SK-N-SH (cell line): Measurements from ENCODE around the gene COL23A1. TPM values are rescaled to one million over a fixed set of nuclear protein-coding genes. Genes with fewer than 3 reads are reported as not detected.

ENCODE experiments used
- CTCF ChIA-PET: fragments of 300-600, 350-600 bp; formaldehyde crosslinking; extraction: SDS; loops from one replicate; lab custom pipeline; 2021; lab: Yijun Ruan, JAX
- POLR2A ChIA-PET: fragments of 350-600 bp; sonication (Branson Sonifier 250); formaldehyde crosslinking; extraction: SDS; loops from one replicate; lab custom pipeline; 2020; ENCODE audit warnings: antibody characterized with exemption, inconsistent platforms; lab: Yijun Ruan, JAX
- DNase-seq: peaks from one replicate; pipeline ENCODE4 v3.0.0; 2012
- H2AFZ ChIP-seq: fragments of 200-600 bp; sonication (generic); 2 replicates; pipeline ENCODE4 v1.8.1; 2016; ENCODE audit warnings: antibody characterized with exemption, mild to moderate bottlenecking, low read depth
- H3F3A ChIP-seq: fragments of 200-600 bp; sonication (generic); replicated peaks from 2 replicates; pipeline ENCODE3; 2016; ENCODE audit warnings: antibody characterized with exemption, mild to moderate bottlenecking; ENCODE audit not compliant: insufficient read depth
- H3K27ac ChIP-seq, 2 experiments: fragments of 200-500 bp in 1 of 2; fragments of 200-600 bp in 1 of 2; sonication (Bioruptor generic) in 1 of 2; sonication (generic), shearing (Covaris generic) in 1 of 2; 2 replicates each; pipeline versions ENCODE4 v1.5.1 to v1.6.1; 2014 to 2016; ENCODE audit warnings: low read depth in 2 of 2, inconsistent platforms in 1 of 2, low read length in 1 of 2, mild to moderate bottlenecking in 1 of 2, mixed read lengths in 1 of 2
- H3K27me3 ChIP-seq: fragments of 200-600 bp; sonication (generic), shearing (Covaris generic); 2 replicates; pipeline ENCODE4 v1.6.1; 2016; ENCODE audit warnings: mixed run types; ENCODE audit not compliant: insufficient read depth
- H3K36me3 ChIP-seq, 2 experiments: fragments of 200-500 bp in 1 of 2; fragments of 200-600 bp in 1 of 2; sonication (Bioruptor generic) in 1 of 2; sonication (generic) in 1 of 2; replicated peaks in 1 of 2; 2 replicates each; pipeline versions ENCODE3 to v1.5.1; 2014 to 2016; ENCODE audit warnings: low read length in 1 of 2, mild to moderate bottlenecking in 1 of 2; ENCODE audit not compliant: insufficient read depth in 2 of 2, control insufficient read depth in 1 of 2
- H3K4me1 ChIP-seq, 2 experiments: fragments of 200-500 bp in 1 of 2; fragments of 200-600 bp in 1 of 2; sonication (Bioruptor generic) in 1 of 2; sonication (generic), shearing (Covaris generic) in 1 of 2; 2 replicates each; pipeline versions ENCODE4 v1.5.1 to v1.6.1; 2014 to 2016; ENCODE audit warnings: low read depth in 1 of 2, low read length in 1 of 2, mixed run types in 1 of 2; ENCODE audit not compliant: insufficient read depth in 2 of 2, control insufficient read depth in 1 of 2
- H3K4me2 ChIP-seq: fragments of 200-600 bp; sonication (generic), shearing (Covaris generic); 2 replicates; pipeline ENCODE4 v1.6.1; 2017; ENCODE audit warnings: mixed run types
- H3K4me3 ChIP-seq, 2 experiments: fragments of 200-500 bp in 1 of 2; fragments of 200-600 bp in 1 of 2; sonication (Bioruptor generic) in 1 of 2; sonication (generic), shearing (Covaris generic) in 1 of 2; 2 replicates each; pipeline versions ENCODE4 v1.5.1 to v1.8.1; 2014 to 2016; ENCODE audit warnings: low read depth in 2 of 2, inconsistent platforms in 1 of 2, low read length in 1 of 2, mild to moderate bottlenecking in 1 of 2, mixed read lengths in 1 of 2, moderate library complexity in 1 of 2
- H3K79me2 ChIP-seq: fragments of 200-600 bp; sonication (generic); 2 replicates; pipeline ENCODE4 v1.8.1; 2017; ENCODE audit warnings: mild to moderate bottlenecking; ENCODE audit not compliant: insufficient read depth
- H3K9ac ChIP-seq: fragments of 200-600 bp; sonication (generic); 2 replicates; pipeline ENCODE4 v1.6.1; 2017; ENCODE audit warnings: mixed run types
- H3K9me2 ChIP-seq: fragments of 200-600 bp; sonication (generic); 2 replicates; pipeline ENCODE4 v1.6.1; 2017; ENCODE audit warnings: mixed run types
- H3K9me3 ChIP-seq: fragments of 200-600 bp; sonication (generic); 2 replicates; pipeline ENCODE4 v1.6.1; 2017; ENCODE audit warnings: mixed run types, mild to moderate bottlenecking, moderate library complexity
- H4K20me1 ChIP-seq: fragments of 200-600 bp; sonication (generic); 2 replicates; pipeline ENCODE4 v1.6.1; 2017; ENCODE audit warnings: mild to moderate bottlenecking, mixed run types; ENCODE audit not compliant: insufficient read depth
- ELF1 ChIP-seq: IDR thresholded peaks from 2 replicates; pipeline ENCODE4 v1.4.0; 2012
- EP300 ChIP-seq, 2 experiments: IDR thresholded peaks; 2 replicates each; pipeline versions ENCODE4 v1.4.0 to v1.6.1; 2012; ENCODE audit warnings: borderline replicate concordance in 1 of 2, low read depth in 1 of 2, low read length in 1 of 2
- FOSL2 ChIP-seq: IDR thresholded peaks from 2 replicates; pipeline ENCODE4 v1.4.0; 2012; ENCODE audit warnings: low read depth, mild to moderate bottlenecking, moderate library complexity, borderline replicate concordance
- MAX ChIP-seq: IDR thresholded peaks from 2 replicates; pipeline ENCODE4 v1.4.0; 2012; ENCODE audit warnings: low read depth
- MXI1 ChIP-seq: IDR thresholded peaks from 2 replicates; pipeline ENCODE4 v1.6.1; 2012; ENCODE audit warnings: mild to moderate bottlenecking, low read depth, low read length, improper control_type of control experiment
- NFIC ChIP-seq: IDR thresholded peaks from 2 replicates; pipeline ENCODE4 v1.4.0; 2012; ENCODE audit warnings: borderline replicate concordance
- NRF1 ChIP-seq: IDR thresholded peaks from 2 replicates; pipeline ENCODE4 v1.6.1; 2012; ENCODE audit warnings: low read depth, mild to moderate bottlenecking, low read length
- PBX3 ChIP-seq: IDR thresholded peaks from 2 replicates; pipeline ENCODE4; 2012
- POLR2AphosphoS5 ChIP-seq: IDR thresholded peaks from 2 replicates; pipeline ENCODE4 v1.6.1; 2012; ENCODE audit warnings: low read depth, low read length
- USF1 ChIP-seq: IDR thresholded peaks from 2 replicates; pipeline ENCODE4 v1.4.0; 2012; ENCODE audit warnings: low read depth, borderline replicate concordance
- ZBTB33 ChIP-seq: IDR thresholded peaks from 2 replicates; pipeline ENCODE4 v1.4.0; 2012; ENCODE audit warnings: low read depth, borderline replicate concordance
- WGBS: methylation state at CpG from one replicate; pipeline ENCODE4 v1.1.6; 2017; ENCODE audit warnings: low lambda C conversion rate; 5-methylcytosine and 5-hydroxymethylcytosine counted together
- polyA plus RNA-seq, 3 experiments: library from polyadenylated mRNA; depleted of rRNA; stranded (reverse); fragments of >200 nt; gene quantifications; 2 replicates each; pipeline ENCODE4 v1.2.3, GENCODE V29; 2012
- TF ChIP-seq, protein P1 (sequence below): IDR thresholded peaks from 2 replicates; pipeline ENCODE4 v1.6.1; 2012; ENCODE audit warnings: mild to moderate bottlenecking, low read depth, low read length, moderate library complexity

The COL23A1 gene
- polyA plus RNA-seq, 1 of the 3 experiments (the other 2 are of a cell fraction) = 0.10 TPM

GRCh38 chr5:178547052-178547666 is 43.0 kb downstream of the COL23A1 start:
- POLR2A ChIA-PET = no interaction called here
- no peaks in the 10 kb centered on the region for H3K27me3 ChIP-seq
- peaks cover 0 to 31% of the 10 kb centered on the region in 2 experiments; a peak in 2 of 4 replicates for H3K4me1 ChIP-seq
- CTCF ChIA-PET = interaction anchor here (0.6 to 2.0 kb wide), 3 partner anchors 86 to 312 kb away, joined by 3 to 13 read pairs (median 5); no protein-coding TSS in a partner anchor
- DNase-seq = no peak
- no peak overlapping the region for H2AFZ ChIP-seq
- WGBS = 66% methylated on average over 12 of the region's 12 CpGs
- no peaks in the 10 kb centered on the region for H3K36me3 ChIP-seq
- H3F3A ChIP-seq = no peaks in the 10 kb centered on the region
- H3K9me3 ChIP-seq = no peaks in the 10 kb centered on the region
- H3K27ac ChIP-seq = no peak overlapping the region
- TF ChIP-seq USF1 (no peak), POLR2AphosphoS5 (no peak), ELF1 (no peak), NFIC (no peak), PBX3 (no peak), MAX (no peak), EP300 (IDR thresholded peaks at IDR 0.05; ENCODE audit: borderline replicate concordance in 1 of 2, low read depth in 1 of 2, low read length in 1 of 2) (no peak), ZBTB33 (no peak), FOSL2 (no peak), MXI1 (no peak), NRF1 (no peak)
- TF ChIP-seq, protein P1, sequence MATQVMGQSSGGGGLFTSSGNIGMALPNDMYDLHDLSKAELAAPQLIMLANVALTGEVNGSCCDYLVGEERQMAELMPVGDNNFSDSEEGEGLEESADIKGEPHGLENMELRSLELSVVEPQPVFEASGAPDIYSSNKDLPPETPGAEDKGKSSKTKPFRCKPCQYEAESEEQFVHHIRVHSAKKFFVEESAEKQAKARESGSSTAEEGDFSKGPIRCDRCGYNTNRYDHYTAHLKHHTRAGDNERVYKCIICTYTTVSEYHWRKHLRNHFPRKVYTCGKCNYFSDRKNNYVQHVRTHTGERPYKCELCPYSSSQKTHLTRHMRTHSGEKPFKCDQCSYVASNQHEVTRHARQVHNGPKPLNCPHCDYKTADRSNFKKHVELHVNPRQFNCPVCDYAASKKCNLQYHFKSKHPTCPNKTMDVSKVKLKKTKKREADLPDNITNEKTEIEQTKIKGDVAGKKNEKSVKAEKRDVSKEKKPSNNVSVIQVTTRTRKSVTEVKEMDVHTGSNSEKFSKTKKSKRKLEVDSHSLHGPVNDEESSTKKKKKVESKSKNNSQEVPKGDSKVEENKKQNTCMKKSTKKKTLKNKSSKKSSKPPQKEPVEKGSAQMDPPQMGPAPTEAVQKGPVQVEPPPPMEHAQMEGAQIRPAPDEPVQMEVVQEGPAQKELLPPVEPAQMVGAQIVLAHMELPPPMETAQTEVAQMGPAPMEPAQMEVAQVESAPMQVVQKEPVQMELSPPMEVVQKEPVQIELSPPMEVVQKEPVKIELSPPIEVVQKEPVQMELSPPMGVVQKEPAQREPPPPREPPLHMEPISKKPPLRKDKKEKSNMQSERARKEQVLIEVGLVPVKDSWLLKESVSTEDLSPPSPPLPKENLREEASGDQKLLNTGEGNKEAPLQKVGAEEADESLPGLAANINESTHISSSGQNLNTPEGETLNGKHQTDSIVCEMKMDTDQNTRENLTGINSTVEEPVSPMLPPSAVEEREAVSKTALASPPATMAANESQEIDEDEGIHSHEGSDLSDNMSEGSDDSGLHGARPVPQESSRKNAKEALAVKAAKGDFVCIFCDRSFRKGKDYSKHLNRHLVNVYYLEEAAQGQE = no peak
- no peaks in the 10 kb centered on the region for H3K9me2 ChIP-seq
- H3K4me3 ChIP-seq = no peak overlapping the region
- no peak overlapping the region for H3K9ac ChIP-seq
- no peaks in the 10 kb centered on the region for H4K20me1 ChIP-seq
- H3K79me2 ChIP-seq = no peaks in the 10 kb centered on the region
- H3K4me2 ChIP-seq = no peak overlapping the region
